Astrocyte of the cerebellum (primary cell): ENCODE measurements around the gene ZNF805.

Experiments used
- DNase-seq: peaks from one replicate; pipeline ENCODE4 v3.0.0-alpha.2; 2011; ENCODE audit warnings: low read depth
- H3K4me3 ChIP-seq: 2 replicates; pipeline ENCODE4 v1.5.1; 2011; ENCODE audit warnings: mild to moderate bottlenecking, low read depth, low read length, moderate library complexity
- in situ Hi-C: cut with HindIII; loops from 2 replicates; pipeline ENCODE4 v1.10.0; 2017; ENCODE audit warnings: low sequenced_read_pairs
- TF ChIP-seq, protein P1 (sequence below): IDR thresholded peaks from 2 replicates; pipeline ENCODE4 v1.5.1; 2012; ENCODE audit warnings: low read length, low read depth, moderate library complexity, mild to moderate bottlenecking; ENCODE audit errors: missing control alignments

Gene ZNF805

DNA sequence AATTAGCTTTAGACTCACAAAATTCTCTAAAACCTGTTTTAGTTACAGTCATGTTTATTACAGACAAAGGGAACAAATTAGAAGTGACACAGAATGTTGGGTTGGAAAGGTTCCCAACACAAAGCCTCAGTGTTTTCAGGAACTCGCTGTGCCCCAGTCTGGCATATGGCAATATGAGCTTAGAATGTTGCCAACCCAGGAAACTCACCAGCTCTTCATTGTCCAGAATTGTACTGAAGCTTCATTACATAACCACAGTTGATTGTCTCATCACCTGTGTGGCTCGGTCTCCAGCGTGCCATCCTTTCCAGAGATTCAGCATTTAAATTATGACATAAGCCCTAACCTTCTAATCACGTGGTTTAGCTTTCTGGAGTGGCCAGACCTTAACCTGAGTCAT, 30.1 kb upstream of the ZNF805 start:
- no peak overlapping the region for H3K4me3 ChIP-seq
- TF ChIP-seq, protein P1, sequence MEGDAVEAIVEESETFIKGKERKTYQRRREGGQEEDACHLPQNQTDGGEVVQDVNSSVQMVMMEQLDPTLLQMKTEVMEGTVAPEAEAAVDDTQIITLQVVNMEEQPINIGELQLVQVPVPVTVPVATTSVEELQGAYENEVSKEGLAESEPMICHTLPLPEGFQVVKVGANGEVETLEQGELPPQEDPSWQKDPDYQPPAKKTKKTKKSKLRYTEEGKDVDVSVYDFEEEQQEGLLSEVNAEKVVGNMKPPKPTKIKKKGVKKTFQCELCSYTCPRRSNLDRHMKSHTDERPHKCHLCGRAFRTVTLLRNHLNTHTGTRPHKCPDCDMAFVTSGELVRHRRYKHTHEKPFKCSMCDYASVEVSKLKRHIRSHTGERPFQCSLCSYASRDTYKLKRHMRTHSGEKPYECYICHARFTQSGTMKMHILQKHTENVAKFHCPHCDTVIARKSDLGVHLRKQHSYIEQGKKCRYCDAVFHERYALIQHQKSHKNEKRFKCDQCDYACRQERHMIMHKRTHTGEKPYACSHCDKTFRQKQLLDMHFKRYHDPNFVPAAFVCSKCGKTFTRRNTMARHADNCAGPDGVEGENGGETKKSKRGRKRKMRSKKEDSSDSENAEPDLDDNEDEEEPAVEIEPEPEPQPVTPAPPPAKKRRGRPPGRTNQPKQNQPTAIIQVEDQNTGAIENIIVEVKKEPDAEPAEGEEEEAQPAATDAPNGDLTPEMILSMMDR: no peak
- in situ Hi-C loops: no loop called here
- DNase-seq: no peak

DNA sequence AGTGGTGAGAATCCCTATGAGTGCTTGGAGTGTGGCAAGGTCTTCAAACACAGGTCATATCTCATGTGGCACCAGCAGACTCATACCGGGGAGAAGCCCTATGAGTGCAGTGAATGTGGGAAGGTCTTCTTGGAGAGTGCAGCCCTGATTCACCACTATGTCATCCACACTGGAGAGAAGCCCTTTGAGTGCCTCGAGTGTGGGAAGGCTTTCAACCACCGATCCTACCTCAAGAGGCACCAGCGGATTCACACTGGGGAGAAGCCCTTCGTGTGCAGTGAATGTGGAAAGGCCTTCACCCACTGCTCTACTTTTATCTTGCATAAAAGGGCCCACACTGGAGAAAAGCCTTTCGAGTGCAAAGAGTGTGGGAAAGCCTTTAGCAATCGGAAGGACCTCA, 28.3 kb upstream of the ZNF805 start:
- TF ChIP-seq, protein P1: no peak
- in situ Hi-C loops: no loop called here

DNA sequence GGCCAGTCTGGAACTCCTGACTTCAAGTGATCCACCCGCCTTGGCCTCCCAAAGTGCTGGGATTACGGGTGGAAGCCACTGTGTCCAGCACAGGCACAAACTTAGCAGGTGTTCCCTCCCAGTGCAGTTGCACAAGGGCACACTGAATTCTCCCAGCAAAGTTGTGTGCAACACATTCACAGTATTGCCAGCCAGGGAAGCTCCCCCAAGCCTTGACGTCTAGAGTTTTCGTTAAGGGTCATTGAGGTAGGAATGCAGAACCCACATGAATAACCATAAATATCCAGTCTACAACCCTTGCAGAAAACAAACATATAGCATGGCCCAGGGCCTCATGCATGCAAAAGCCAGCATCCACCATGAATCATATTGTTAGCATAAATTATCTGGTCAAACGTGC, 12.9 kb upstream of the ZNF805 start:
- no peak overlapping the region for H3K4me3 ChIP-seq
- TF ChIP-seq, protein P1: no peak
- no peak for DNase-seq

More for the DNA sequence above, 28.3 kb upstream of the ZNF805 start:
- no peak for DNase-seq
- no peak overlapping the region for H3K4me3 ChIP-seq

DNA sequence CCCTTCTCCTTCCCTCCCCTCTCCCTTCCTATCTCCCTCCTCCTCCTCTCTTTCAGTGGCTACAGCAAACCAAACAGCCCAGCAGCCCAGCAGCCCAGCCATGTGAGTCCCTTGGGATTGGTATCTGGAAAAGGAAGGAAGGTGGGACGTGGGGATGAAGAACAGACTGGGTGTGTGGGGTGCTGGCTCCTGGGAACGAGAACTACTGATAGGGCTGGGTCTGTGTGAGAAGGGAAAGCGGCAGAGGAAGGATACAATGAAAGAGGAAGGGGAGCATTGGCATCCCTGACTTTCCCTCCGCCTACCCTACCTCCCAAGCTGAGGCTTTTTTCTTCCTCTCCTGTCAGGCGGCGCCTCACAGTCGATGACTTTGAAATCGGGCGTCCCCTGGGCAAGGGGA, 8.7 kb upstream of the ZNF805 start:
- DNase-seq: no peak
- in situ Hi-C loops: no loop called here

More for the DNA sequence above, 12.9 kb upstream of the ZNF805 start:
- in situ Hi-C loops: no loop called here

DNA sequence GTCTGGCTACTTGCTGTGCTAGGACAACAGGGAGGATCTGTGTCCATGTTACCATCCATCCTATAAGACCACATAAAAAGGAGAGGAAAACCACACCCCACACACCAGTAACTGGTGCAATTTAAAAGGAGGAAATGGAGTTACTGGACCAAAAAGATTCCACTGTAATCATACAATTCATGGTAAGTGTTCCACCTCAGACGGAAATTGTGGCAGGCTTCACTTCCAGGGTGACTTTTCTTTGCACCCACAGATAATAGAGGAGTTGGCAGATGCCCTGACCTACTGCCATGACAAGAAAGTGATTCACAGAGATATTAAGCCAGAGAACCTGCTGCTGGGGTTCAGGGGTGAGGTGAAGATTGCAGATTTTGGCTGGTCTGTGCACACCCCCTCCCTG, 7.2 kb upstream of the ZNF805 start:
- DNase-seq: no peak
- in situ Hi-C loops: no loop called here
- TF ChIP-seq, protein P1: no peak
- no peak overlapping the region for H3K4me3 ChIP-seq

More for the DNA sequence above, 8.7 kb upstream of the ZNF805 start:
- no peak overlapping the region for H3K4me3 ChIP-seq
- TF ChIP-seq, protein P1: no peak

DNA sequence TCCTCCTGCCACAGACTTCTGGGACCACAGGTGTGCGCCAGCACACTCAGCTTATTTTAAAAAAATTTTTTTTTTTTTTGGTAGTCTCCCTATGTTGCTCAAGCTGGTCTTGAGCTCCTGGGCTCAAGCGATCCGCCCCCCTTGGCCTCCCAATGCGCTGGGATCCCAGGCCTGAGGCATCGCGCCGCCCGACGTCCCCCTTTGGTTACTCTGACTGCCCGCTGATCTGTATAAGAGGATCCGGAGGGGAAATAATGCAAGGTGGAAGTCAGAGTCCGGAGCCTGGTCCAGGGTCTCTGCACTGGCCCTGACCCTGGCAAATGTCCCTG, 486 bp upstream of the ZNF805 start:
- in situ Hi-C loops: no loop called here
- TF ChIP-seq, protein P1: no peak
- no peak for DNase-seq
- H3K4me3 ChIP-seq: peak overlapping the region; percentile 99

DNA sequence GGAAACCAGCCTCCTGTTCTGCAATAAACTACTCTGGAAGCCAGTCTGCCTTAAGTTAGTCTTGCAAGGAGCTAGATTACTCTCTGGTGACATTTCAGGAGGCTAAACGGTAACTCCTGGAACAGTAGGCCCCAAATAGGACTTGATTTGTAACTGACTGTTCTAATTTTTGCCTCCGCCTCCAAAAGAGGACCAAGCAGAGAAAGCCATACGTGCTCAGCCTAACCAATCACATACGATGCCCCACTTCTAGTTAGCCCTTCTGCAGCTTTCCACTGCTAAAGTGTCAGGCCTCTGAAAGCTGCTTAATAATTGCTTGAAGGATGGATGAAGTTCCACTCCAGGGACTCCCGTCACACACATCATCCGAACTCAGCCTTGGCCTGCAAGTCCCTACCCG, 744 bp downstream of the ZNF805 start:
- TF ChIP-seq, protein P1: no peak
- peak overlapping the region; percentile 99 for H3K4me3 ChIP-seq
- no peak for DNase-seq
- in situ Hi-C loops: no loop called here
